Gastroesophageal sphincter (tissue), 4 donors: ENCODE results near the gene OTOR. TPM values are rescaled to one million over a fixed set of nuclear protein-coding genes. Genes with fewer than 3 reads are reported as not detected.

Experiments
- ATAC-seq: fragments of 150-250 bp; one replicate; pipeline ENCODE4 v1.9.1; 2016; ENCODE audit warnings: mild to moderate bottlenecking, moderate library complexity
- H3K27ac ChIP-seq, 4 donors: fragments of 200-600 bp; sonication (generic) in 3 of 4; 1 replicate in 3 of 4; 2 replicates in 1 of 4; pipeline ENCODE4 v1.5.1; 2016 to 2019
- H3K27me3 ChIP-seq: fragments of 200-600 bp; sonication (generic); one replicate; pipeline ENCODE4 v1.5.1; 2019
- H3K36me3 ChIP-seq, 2 donors: fragments of 200-600 bp; sonication (generic); one replicate each; pipeline ENCODE4 v1.5.1; 2019; ENCODE audit warnings: control low read depth in 1 of 2
- H3K4me1 ChIP-seq, 3 donors: fragments of 200-600 bp; sonication (generic); 1 replicate in 2 of 3; 2 replicates in 1 of 3; pipeline ENCODE4 v1.5.1; 2016 to 2019; ENCODE audit warnings: control low read depth in 2 of 3
- H3K4me3 ChIP-seq, 2 donors: fragments of 200-600 bp; sonication (generic); one replicate each; pipeline ENCODE4 v1.5.1; 2019; ENCODE audit warnings: mild to moderate bottlenecking in 1 of 2, moderate library complexity in 1 of 2
- H3K9me3 ChIP-seq, 3 donors: fragments of 200-600 bp; sonication (generic); one replicate each; pipeline ENCODE4 v1.5.1; 2017 to 2019; ENCODE audit warnings: control low read depth in 2 of 3
- CTCF ChIP-seq, 4 experiments: fragments of 200-600 bp in 2 of 4; fragments of 450-650 bp in 2 of 4; sonication (generic) in 1 of 4; IDR thresholded peaks; one replicate each; pipeline ENCODE4 v1.5.1; 2017 to 2019; ENCODE audit warnings: antibody characterized with exemption in 4 of 4, mild to moderate bottlenecking in 2 of 4, moderate library complexity in 2 of 4
- EP300 ChIP-seq: sonication (generic); formaldehyde crosslinking; IDR thresholded peaks from one replicate; pipeline ENCODE4 v1.6.1; 2017; ENCODE audit warnings: antibody characterized with exemption, mild to moderate bottlenecking
- POLR2A ChIP-seq, 2 donors: fragments of 450-650 bp; IDR thresholded peaks; one replicate each; pipeline ENCODE4 v1.6.1; 2017; ENCODE audit warnings: antibody characterized with exemption in 2 of 2, mild to moderate bottlenecking in 2 of 2, moderate library complexity in 1 of 2
- POLR2AphosphoS5 ChIP-seq: sonication (generic); formaldehyde crosslinking; IDR thresholded peaks from one replicate; pipeline ENCODE4 v1.6.1; 2017; ENCODE audit warnings: antibody characterized with exemption
- WGBS, 2 donors: methylation state at CpG; one replicate each; pipeline ENCODE4 v1.1.5; 2018; ENCODE audit warnings: low coverage in 1 of 2; 5-methylcytosine and 5-hydroxymethylcytosine counted together
- total RNA-seq, 4 donors: library from RNA; depleted of rRNA; stranded (reverse); fragments of >200 nt; gene quantifications; one replicate each; pipeline ENCODE4 v1.1.0, GENCODE V29; 2016

The OTOR gene
- total RNA-seq, 4 donors from 2014 or later = not detected

GRCh38 chr20:16713066-16713465 is 35.1 kb upstream of the OTOR start:
- no peak for TF ChIP-seq CTCF (IDR thresholded peaks at IDR 0.05)
- no peak for TF ChIP-seq EP300
- no peak for TF ChIP-seq POLR2A (IDR thresholded peaks at IDR 0.05)
- TF ChIP-seq POLR2AphosphoS5 = no peak
- Histone ChIP-seq H3K4me3 (no peak overlapping the region), H3K27me3 (no peaks in the 10 kb centered on the region), H3K9me3 (no peaks in the 10 kb centered on the region), H3K27ac (no peak overlapping the region), H3K4me1 (no peaks in the 10 kb centered on the region), H3K36me3 (no peaks in the 10 kb centered on the region)
- no peak for ATAC-seq

GRCh38 chr20:16714242-16714641 is 33.9 kb upstream of the OTOR start:
- no peak overlapping the region for H3K4me3 ChIP-seq
- H3K36me3 ChIP-seq = no peaks in the 10 kb centered on the region
- WGBS, 2 donors = 29 to 47% methylated on average over 4 to 5 of the region's 5 CpGs
- TF ChIP-seq EP300 = no peak
- TF ChIP-seq POLR2AphosphoS5 = no peak
- TF ChIP-seq POLR2A (IDR thresholded peaks at IDR 0.05) = no peak
- no peak for TF ChIP-seq CTCF (IDR thresholded peaks at IDR 0.05)
- no peaks in the 10 kb centered on the region for H3K4me1 ChIP-seq
- no peak for ATAC-seq
- H3K27me3 ChIP-seq = no peaks in the 10 kb centered on the region
- no peak overlapping the region for H3K27ac ChIP-seq
- H3K9me3 ChIP-seq = no peaks in the 10 kb centered on the region

- Histone ChIP-seq H3K9me3 (no peaks in the 10 kb centered on the region), H3K4me1 (no peaks in the 10 kb centered on the region), H3K4me3 (no peak overlapping the region), H3K36me3 (no peaks in the 10 kb centered on the region), H3K27me3 (no peaks in the 10 kb centered on the region), H3K27ac (no peak overlapping the region)
- ATAC-seq = no peak
- TF ChIP-seq CTCF (IDR thresholded peaks at IDR 0.05) (no peak), EP300 (no peak)
- WGBS, 2 donors = 71 to 72% methylated on average over 4 of the region's 4 CpGs
Observed at GRCh38 chr20:16714751-16715150, 33.4 kb upstream of the OTOR start.

- Histone ChIP-seq H3K27ac (no peak overlapping the region), H3K36me3 (no peaks in the 10 kb centered on the region), H3K9me3 (no peaks in the 10 kb centered on the region), H3K4me1 (no peaks in the 10 kb centered on the region), H3K4me3 (no peak overlapping the region), H3K27me3 (peaks cover 21% of the 10 kb centered on the region)
- no peak for ATAC-seq
- WGBS, 2 donors = 71% methylated on average over 1 of the region's 1 CpG; no CpG with 5 or more reads in 1 of the 2 donors
- TF ChIP-seq EP300 (no peak), POLR2A (IDR thresholded peaks at IDR 0.05) (no peak), POLR2AphosphoS5 (no peak), CTCF (IDR thresholded peaks at IDR 0.05) (no peak)
Observed at GRCh38 chr20:16719421-16719820, 28.7 kb upstream of the OTOR start.

GRCh38 chr20:16729080-16729479 is 19.1 kb upstream of the OTOR start:
- Histone ChIP-seq H3K27me3 (peaks cover 40% of the 10 kb centered on the region), H3K4me1 (peaks cover 7 to 42% (median 8%) of the 10 kb centered on the region in 3 donors), H3K27ac (peak overlapping the region in 1 of 4 donors; percentile 84), H3K36me3 (peaks cover 0 to 22% of the 10 kb centered on the region in 2 donors), H3K4me3 (peak overlapping the region; percentile 62 to 95), H3K9me3 (peaks cover 0 to 8% (median 0%) of the 10 kb centered on the region in 3 donors)
- ATAC-seq = no peak
- WGBS, 2 donors = 83 to 100% methylated on average over 1 of the region's 1 CpG
- TF ChIP-seq CTCF (IDR thresholded peaks at IDR 0.05) (no peak), POLR2AphosphoS5 (no peak), POLR2A (IDR thresholded peaks at IDR 0.05) (no peak), EP300 (no peak)
